Mesothelial cell of epicardium (in vitro differentiated cells): ENCODE results near the gene UFSP1. TPM values are rescaled to one million over a fixed set of nuclear protein-coding genes. Genes with fewer than 3 reads are reported as not detected.

Experiments used
- DNase-seq, 2 experiments: peaks; one replicate each; pipeline ENCODE4 v3.0.0; 2021; ENCODE audit warnings: low spot score in 2 of 2; ENCODE audit not compliant: unreplicated experiment in 2 of 2
- H3K27ac Mint-ChIP-seq: 2 replicates; pipeline ENCODE4 v1.8.0; 2021; ENCODE audit warnings: mixed read lengths
- H3K27me3 Mint-ChIP-seq: 2 replicates; pipeline ENCODE4 v1.8.0; 2021; ENCODE audit warnings: low read depth, mixed read lengths
- H3K36me3 Mint-ChIP-seq: 2 replicates; pipeline ENCODE4 v1.8.0; 2021; ENCODE audit warnings: mixed read lengths
- H3K4me1 Mint-ChIP-seq: 2 replicates; pipeline ENCODE4 v1.8.0; 2021; ENCODE audit warnings: mixed read lengths
- H3K4me3 Mint-ChIP-seq: 2 replicates; pipeline ENCODE4 v1.8.0; 2021; ENCODE audit warnings: mild to moderate bottlenecking, moderate library complexity, mixed read lengths
- H3K9me3 Mint-ChIP-seq: 2 replicates; pipeline ENCODE4 v1.8.0; 2021; ENCODE audit warnings: mixed read lengths
- total RNA-seq: library from RNA; stranded (reverse); gene quantifications from 3 replicates; pipeline ENCODE4 v1.2.1, GENCODE V29; 2021
- TF ChIP-seq, protein P1 (sequence below): fragments of 200-600 bp; sonication (generic); IDR thresholded peaks from one replicate; pipeline ENCODE4 v1.5.0; 2021; ENCODE audit warnings: antibody characterized with exemption; ENCODE audit not compliant: unreplicated experiment

The UFSP1 gene
- total RNA-seq, 1 donor from 2014 or later = 6.0 TPM

- TF ChIP-seq, protein P1, sequence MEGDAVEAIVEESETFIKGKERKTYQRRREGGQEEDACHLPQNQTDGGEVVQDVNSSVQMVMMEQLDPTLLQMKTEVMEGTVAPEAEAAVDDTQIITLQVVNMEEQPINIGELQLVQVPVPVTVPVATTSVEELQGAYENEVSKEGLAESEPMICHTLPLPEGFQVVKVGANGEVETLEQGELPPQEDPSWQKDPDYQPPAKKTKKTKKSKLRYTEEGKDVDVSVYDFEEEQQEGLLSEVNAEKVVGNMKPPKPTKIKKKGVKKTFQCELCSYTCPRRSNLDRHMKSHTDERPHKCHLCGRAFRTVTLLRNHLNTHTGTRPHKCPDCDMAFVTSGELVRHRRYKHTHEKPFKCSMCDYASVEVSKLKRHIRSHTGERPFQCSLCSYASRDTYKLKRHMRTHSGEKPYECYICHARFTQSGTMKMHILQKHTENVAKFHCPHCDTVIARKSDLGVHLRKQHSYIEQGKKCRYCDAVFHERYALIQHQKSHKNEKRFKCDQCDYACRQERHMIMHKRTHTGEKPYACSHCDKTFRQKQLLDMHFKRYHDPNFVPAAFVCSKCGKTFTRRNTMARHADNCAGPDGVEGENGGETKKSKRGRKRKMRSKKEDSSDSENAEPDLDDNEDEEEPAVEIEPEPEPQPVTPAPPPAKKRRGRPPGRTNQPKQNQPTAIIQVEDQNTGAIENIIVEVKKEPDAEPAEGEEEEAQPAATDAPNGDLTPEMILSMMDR = no peak
Measured at GRCh38 chr7:100892364-100893317, 3.1 kb upstream of the UFSP1 start.

DNA sequence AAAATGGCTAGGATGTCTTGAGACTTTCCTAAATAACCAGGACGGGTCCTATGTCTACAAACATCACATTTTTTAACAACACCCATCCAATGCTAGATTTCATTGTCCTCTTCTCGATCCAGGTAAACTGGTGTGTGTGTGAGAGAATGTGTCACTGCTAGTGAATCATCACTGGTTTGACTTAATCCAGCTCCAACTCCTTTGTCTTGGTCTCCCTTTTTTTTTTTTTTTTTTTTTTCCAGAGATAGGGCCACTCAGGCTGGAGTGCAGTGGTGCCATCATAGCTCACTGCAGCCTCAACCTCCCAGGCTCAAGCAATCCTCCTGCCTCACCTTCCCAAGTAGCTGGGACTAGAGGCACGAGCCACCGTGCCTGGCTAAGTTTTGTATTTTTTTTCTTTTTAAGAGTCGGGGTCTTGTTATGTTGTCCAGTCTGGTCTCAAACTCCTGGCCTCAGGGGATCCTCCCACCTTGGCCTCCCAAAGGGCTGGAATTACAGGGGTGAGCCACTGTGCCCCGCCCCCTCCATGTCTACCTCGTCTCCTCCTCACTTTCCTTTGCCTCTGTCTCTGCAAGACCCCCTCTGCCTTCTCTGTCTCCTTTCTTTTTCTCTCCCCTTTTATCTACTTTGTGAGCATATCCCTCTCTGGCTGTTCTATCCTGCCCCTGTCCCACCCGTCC is 2.2 kb upstream of the UFSP1 start:
- TF ChIP-seq, protein P1 = no peak
- peak overlapping the region; percentile 77 for H3K4me3 Mint-ChIP-seq
- H3K27me3 Mint-ChIP-seq = peaks cover 7% of the 10 kb centered on the region
- H3K4me1 Mint-ChIP-seq = peaks cover 48% of the 10 kb centered on the region
- DNase-seq = no peak
- H3K27ac Mint-ChIP-seq = peak overlapping the region; percentile 98
- peaks cover 12% of the 10 kb centered on the region for H3K36me3 Mint-ChIP-seq
- H3K9me3 Mint-ChIP-seq = no peaks in the 10 kb centered on the region

More at GRCh38 chr7:100892364-100893317, 3.1 kb upstream of the UFSP1 start:
- peaks cover 4% of the 10 kb centered on the region for H3K36me3 Mint-ChIP-seq
- peak overlapping the region; percentile 98 for H3K27ac Mint-ChIP-seq
- H3K9me3 Mint-ChIP-seq = no peaks in the 10 kb centered on the region
- peaks cover 13% of the 10 kb centered on the region for H3K27me3 Mint-ChIP-seq
- H3K4me3 Mint-ChIP-seq = peak overlapping the region; percentile 77
- no peak for DNase-seq
- peaks cover 44% of the 10 kb centered on the region for H3K4me1 Mint-ChIP-seq

- Mint-ChIP-seq H3K27me3 (peaks cover 1% of the 10 kb centered on the region), H3K4me1 (peaks cover 42% of the 10 kb centered on the region), H3K27ac (peak overlapping the region; percentile 98), H3K4me3 (peak overlapping the region; percentile 77), H3K36me3 (peaks cover 19% of the 10 kb centered on the region), H3K9me3 (no peaks in the 10 kb centered on the region)
- TF ChIP-seq, protein P1 = no peak
- no peak for DNase-seq
Measured at GRCh38 chr7:100890653-100891567, 1.4 kb upstream of the UFSP1 start.

DNA sequence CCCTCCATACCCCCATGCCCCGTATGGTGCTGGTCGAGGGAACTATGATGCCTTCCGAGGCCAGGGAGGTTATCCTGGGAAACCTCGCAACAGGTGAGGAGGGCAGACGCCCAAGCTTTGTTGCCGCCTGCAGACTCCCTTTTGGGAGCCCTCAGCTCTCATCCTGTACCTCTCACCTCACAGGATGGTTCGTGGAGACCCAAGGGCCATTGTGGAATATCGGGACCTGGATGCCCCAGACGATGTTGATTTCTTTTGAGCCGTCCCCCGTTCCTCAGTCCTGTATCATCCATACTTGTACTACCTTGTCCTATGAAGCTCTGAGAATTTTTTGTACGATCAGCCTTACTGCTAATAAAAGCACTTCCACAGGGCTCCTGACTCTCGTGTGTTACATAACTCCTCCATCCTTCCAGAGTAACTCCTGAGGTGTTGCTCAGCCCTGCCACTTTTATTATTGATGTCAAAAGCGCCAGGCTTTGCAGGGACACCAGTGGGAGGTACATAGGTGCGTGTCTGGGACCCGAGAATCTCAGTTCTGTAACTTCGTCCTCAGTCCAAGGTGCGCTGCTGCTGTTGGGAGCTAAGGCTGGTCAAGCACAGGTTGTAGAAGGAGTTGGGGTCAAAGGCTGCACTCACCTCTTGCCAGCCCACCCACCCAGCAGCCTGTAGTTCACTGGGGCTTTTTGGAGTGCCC is 1.1 kb downstream of the UFSP1 start:
- Mint-ChIP-seq H3K9me3 (no peaks in the 10 kb centered on the region), H3K36me3 (peaks cover 39% of the 10 kb centered on the region), H3K27ac (peak overlapping the region; percentile 53), H3K4me1 (peaks cover 36% of the 10 kb centered on the region), H3K4me3 (peak overlapping the region; percentile 77), H3K27me3 (no peaks in the 10 kb centered on the region)
- DNase-seq = no peak
- TF ChIP-seq, protein P1 = no peak
